Uterine smooth muscle cell (primary cell): ENCODE results near the gene CRADD. TPM values are rescaled to one million over a fixed set of nuclear protein-coding genes. Genes with fewer than 3 reads are reported as not detected.

Experiments used
- total RNA-seq: library from RNA; depleted of rRNA; stranded (reverse); fragments of >200 nt; gene quantifications from 2 replicates; pipeline ENCODE4 v1.2.3, GENCODE V29; 2014

Gene CRADD
- total RNA-seq, result 14.7 and 15.4 TPM in 2 replicates

GRCh38 chr12:93677195-93678064 is at the start of gene CRADD:
Gene CRADD (plus strand): TSS chr12:93677375.

Other genes with a start within 250 kb of the CRADD start
- gene UBE2N, start 235.4 kb upstream of the CRADD start, total RNA-seq, result 50.2 and 65.6 TPM in 2 replicates
- 67.7 and 119 TPM in 2 replicates for gene MRPL42, start 209.9 kb upstream of the CRADD start, total RNA-seq
- 18.4 and 18.5 TPM in 2 replicates for gene SOCS2, start 104.7 kb upstream of the CRADD start, total RNA-seq